ENCODE results near the gene HIPK2.

GRCh38 chr7:139722604-139723003, 55.2 kb downstream of the HIPK2 start:
- TF ChIP-seq, protein P1, sequence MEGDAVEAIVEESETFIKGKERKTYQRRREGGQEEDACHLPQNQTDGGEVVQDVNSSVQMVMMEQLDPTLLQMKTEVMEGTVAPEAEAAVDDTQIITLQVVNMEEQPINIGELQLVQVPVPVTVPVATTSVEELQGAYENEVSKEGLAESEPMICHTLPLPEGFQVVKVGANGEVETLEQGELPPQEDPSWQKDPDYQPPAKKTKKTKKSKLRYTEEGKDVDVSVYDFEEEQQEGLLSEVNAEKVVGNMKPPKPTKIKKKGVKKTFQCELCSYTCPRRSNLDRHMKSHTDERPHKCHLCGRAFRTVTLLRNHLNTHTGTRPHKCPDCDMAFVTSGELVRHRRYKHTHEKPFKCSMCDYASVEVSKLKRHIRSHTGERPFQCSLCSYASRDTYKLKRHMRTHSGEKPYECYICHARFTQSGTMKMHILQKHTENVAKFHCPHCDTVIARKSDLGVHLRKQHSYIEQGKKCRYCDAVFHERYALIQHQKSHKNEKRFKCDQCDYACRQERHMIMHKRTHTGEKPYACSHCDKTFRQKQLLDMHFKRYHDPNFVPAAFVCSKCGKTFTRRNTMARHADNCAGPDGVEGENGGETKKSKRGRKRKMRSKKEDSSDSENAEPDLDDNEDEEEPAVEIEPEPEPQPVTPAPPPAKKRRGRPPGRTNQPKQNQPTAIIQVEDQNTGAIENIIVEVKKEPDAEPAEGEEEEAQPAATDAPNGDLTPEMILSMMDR (IDR thresholded peaks at IDR 0.05; ENCODE audit: low read depth, low read length), result no peak
- TF ChIP-seq POLR2A (IDR thresholded peaks at IDR 0.05; ENCODE audit: extremely low read depth, insufficient read length) (no peak), MYC (IDR thresholded peaks at IDR 0.05; ENCODE audit: low read depth, low read length) (no peak)

Data from NB4 (cell line).